Activated naive CD8-positive, alpha-beta T cell treated with anti-CD3 and anti-CD28 coated beads, Interleukin-2, amount 50 U/mL, for 24 hours (primary cell): ENCODE data around the gene GNAZ.
A peak's percentile ranks its signal among the peaks of the same experiment; 100 is the strongest.

Experiments
- ATAC-seq: fragments of 150-1000 bp; cut with Tn5 transposase; one replicate; pipeline ENCODE4 v1.10.0; 2021
- DNase-seq: peaks from one replicate; pipeline ENCODE4 v3.0.0; 2021
- H3K27ac Mint-ChIP-seq: one replicate; pipeline ENCODE4 v1.8.0; 2021; ENCODE audit warnings: mild to moderate bottlenecking, mixed read lengths
- H3K27me3 Mint-ChIP-seq: one replicate; pipeline ENCODE4 v1.8.0; 2021; ENCODE audit warnings: mixed read lengths
- H3K36me3 Mint-ChIP-seq: one replicate; pipeline ENCODE4 v1.8.0; 2021; ENCODE audit warnings: low read depth, mixed read lengths
- H3K4me1 Mint-ChIP-seq: one replicate; pipeline ENCODE4 v1.8.0; 2021; ENCODE audit warnings: mixed read lengths
- H3K4me3 Mint-ChIP-seq: one replicate; pipeline ENCODE4 v1.8.0; 2021; ENCODE audit warnings: mild to moderate bottlenecking, moderate library complexity, mixed read lengths
- H3K9me3 Mint-ChIP-seq: one replicate; pipeline ENCODE4 v1.8.0; 2021; ENCODE audit warnings: mixed read lengths

Gene GNAZ

DNA sequence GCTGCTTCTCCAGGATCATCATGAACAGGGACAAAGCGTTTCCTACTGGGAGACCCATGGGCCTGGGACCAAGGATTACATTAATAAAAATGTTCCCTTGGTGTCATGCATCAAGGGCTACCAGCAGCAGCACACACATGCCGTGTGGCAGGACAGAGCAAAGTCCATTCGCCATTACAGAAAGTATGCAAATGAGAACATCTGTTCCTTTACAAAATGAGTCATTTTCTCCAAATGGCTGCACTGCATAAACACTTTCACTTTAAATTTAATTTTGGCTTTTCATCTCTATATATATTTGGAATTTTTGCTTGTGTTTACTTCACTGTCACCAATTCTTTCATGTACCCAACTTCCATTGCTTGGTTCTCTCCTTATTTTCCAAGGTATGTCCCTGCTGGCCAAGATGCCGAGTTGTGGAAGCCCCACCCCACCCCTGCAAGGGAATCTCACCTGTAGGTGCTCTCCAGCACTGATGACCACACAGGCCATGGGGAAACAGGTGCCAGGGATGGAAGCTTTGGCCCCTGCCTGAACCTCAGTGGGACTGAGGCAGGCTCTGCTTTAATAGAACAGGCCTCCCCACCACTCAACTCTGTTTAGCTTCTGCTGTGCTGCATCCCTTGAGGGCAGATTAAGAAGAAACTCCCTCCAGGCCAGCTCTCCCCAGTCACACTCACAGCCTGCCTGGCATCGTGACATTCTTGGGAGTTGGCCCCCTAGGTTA, 15.6 kb upstream of the GNAZ start:
- no peak for DNase-seq
- no peaks in the 10 kb centered on the region for H3K36me3 Mint-ChIP-seq
- H3K27me3 Mint-ChIP-seq: peaks cover 14% of the 10 kb centered on the region
- peaks cover 8% of the 10 kb centered on the region for H3K4me1 Mint-ChIP-seq
- peak; percentile 43 for ATAC-seq
- no peak overlapping the region for H3K27ac Mint-ChIP-seq
- H3K4me3 Mint-ChIP-seq: no peak overlapping the region
- peaks cover 8% of the 10 kb centered on the region for H3K9me3 Mint-ChIP-seq

DNA sequence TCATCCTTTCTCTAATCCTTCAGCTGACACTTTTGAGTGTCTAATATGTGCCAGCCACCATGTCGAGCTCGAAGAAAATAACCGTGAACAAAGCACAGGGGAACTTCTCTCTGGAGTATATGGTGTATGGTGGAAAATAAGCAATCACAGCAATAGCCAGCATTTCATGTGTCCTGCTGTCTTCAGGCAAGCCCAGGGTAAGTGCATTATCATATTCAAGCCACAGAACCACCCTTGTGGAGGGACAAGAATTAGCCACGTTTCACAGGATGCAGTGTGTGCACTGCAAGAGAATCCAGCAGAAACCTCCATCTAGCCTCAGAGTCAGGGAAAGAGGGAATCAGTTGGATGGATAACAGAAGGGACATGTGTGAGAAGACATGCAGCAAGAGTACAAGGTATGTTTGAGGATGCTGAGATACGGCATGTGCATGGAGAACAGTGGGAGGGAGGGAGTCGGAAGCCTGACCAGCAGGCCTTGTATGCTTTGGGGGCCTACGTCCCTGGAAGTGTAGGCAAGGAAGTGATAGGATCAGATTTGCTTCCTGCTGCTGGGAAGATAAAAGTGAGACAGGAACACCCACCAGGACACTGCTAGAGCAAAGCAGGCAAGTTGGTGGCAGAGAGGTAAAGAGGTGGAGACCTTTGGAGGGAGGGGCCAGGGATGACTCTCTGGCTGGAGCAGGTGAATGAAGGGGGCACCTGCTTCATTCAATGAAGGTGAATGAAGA, 14.7 kb upstream of the GNAZ start:
- Mint-ChIP-seq H3K36me3 (no peaks in the 10 kb centered on the region), H3K4me3 (no peak overlapping the region), H3K27me3 (peaks cover 9% of the 10 kb centered on the region), H3K27ac (no peak overlapping the region), H3K9me3 (peaks cover 8% of the 10 kb centered on the region), H3K4me1 (peaks cover 8% of the 10 kb centered on the region)
- DNase-seq (no peak), ATAC-seq (no peak)

DNA sequence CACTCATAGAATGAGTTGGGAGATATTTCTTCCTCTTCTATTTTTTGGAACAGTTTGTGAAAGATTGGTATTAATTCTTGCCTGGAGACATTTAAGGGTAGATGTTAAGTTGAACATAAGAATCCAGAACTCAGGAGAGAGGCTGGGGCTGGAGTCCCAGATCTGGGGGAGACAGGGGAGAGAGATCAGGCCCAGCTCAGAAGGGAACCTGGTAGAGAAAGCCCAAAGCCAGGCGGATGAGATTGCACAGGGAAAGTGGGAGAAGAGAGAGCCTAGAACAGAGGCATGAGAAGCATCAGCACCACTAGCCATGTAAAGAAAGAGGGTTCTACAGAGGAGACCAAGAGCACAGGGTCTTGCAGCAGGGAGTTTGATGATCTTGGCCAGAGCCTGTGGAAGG, 13.0 kb upstream of the GNAZ start:
- H3K27me3 Mint-ChIP-seq: no peaks in the 10 kb centered on the region
- H3K9me3 Mint-ChIP-seq: peaks cover 8% of the 10 kb centered on the region
- H3K4me1 Mint-ChIP-seq: peaks cover 8% of the 10 kb centered on the region
- no peak for ATAC-seq
- H3K36me3 Mint-ChIP-seq: no peaks in the 10 kb centered on the region
- no peak overlapping the region for H3K27ac Mint-ChIP-seq
- DNase-seq: no peak
- H3K4me3 Mint-ChIP-seq: no peak overlapping the region

DNA sequence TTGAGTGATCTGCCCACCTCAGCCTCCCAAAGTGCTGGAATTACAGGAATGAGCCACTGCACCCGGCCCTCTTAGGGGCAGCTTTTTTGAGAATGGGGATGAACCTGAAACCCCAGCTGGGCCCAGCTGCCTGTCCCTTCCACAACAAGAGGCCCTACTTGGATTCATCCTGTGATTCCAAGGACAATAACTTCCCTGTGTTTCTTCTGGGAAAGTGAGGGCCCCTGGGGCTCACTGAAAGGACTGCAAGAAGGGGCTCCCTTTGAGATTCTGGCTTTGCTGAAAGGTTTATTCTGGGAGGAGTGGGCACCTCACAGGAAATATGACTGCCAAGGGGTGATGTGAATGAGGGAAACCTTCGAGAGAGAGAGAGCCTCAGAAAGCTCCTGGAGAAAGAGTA, 12.3 kb upstream of the GNAZ start:
- ATAC-seq: no peak
- Mint-ChIP-seq H3K27ac (no peak overlapping the region), H3K4me1 (peaks cover 8% of the 10 kb centered on the region), H3K36me3 (no peaks in the 10 kb centered on the region), H3K9me3 (peaks cover 8% of the 10 kb centered on the region), H3K27me3 (no peaks in the 10 kb centered on the region), H3K4me3 (no peak overlapping the region)
- DNase-seq: no peak

GRCh38 chr22:23058481-23059283, 11.6 kb upstream of the GNAZ start:
- no peaks in the 10 kb centered on the region for H3K27me3 Mint-ChIP-seq
- ATAC-seq (no peak), DNase-seq (no peak)
- peaks cover 8% of the 10 kb centered on the region for H3K4me1 Mint-ChIP-seq
- H3K4me3 Mint-ChIP-seq: no peak overlapping the region
- H3K36me3 Mint-ChIP-seq: no peaks in the 10 kb centered on the region
- H3K9me3 Mint-ChIP-seq: peaks cover 8% of the 10 kb centered on the region
- H3K27ac Mint-ChIP-seq: no peak overlapping the region

GRCh38 chr22:23059284-23059948, 10.9 kb upstream of the GNAZ start:
- no peak for ATAC-seq
- no peak for DNase-seq
- no peak overlapping the region for H3K4me3 Mint-ChIP-seq
- no peak overlapping the region for H3K27ac Mint-ChIP-seq
- H3K4me1 Mint-ChIP-seq: peaks cover 6% of the 10 kb centered on the region
- no peaks in the 10 kb centered on the region for H3K27me3 Mint-ChIP-seq
- peaks cover 8% of the 10 kb centered on the region for H3K9me3 Mint-ChIP-seq
- H3K36me3 Mint-ChIP-seq: no peaks in the 10 kb centered on the region

GRCh38 chr22:23060612-23061400, 9.5 kb upstream of the GNAZ start:
- Mint-ChIP-seq H3K27ac (no peak overlapping the region), H3K9me3 (peaks cover 8% of the 10 kb centered on the region), H3K4me3 (no peak overlapping the region), H3K27me3 (no peaks in the 10 kb centered on the region), H3K4me1 (no peaks in the 10 kb centered on the region), H3K36me3 (no peaks in the 10 kb centered on the region)
- DNase-seq: no peak
- ATAC-seq: no peak

GRCh38 chr22:23061471-23062280, 8.6 kb upstream of the GNAZ start:
- H3K4me1 Mint-ChIP-seq: no peaks in the 10 kb centered on the region
- DNase-seq (no peak), ATAC-seq (no peak)
- no peaks in the 10 kb centered on the region for H3K27me3 Mint-ChIP-seq
- no peak overlapping the region for H3K4me3 Mint-ChIP-seq
- no peak overlapping the region for H3K27ac Mint-ChIP-seq
- no peaks in the 10 kb centered on the region for H3K36me3 Mint-ChIP-seq
- peaks cover 8% of the 10 kb centered on the region for H3K9me3 Mint-ChIP-seq

DNA sequence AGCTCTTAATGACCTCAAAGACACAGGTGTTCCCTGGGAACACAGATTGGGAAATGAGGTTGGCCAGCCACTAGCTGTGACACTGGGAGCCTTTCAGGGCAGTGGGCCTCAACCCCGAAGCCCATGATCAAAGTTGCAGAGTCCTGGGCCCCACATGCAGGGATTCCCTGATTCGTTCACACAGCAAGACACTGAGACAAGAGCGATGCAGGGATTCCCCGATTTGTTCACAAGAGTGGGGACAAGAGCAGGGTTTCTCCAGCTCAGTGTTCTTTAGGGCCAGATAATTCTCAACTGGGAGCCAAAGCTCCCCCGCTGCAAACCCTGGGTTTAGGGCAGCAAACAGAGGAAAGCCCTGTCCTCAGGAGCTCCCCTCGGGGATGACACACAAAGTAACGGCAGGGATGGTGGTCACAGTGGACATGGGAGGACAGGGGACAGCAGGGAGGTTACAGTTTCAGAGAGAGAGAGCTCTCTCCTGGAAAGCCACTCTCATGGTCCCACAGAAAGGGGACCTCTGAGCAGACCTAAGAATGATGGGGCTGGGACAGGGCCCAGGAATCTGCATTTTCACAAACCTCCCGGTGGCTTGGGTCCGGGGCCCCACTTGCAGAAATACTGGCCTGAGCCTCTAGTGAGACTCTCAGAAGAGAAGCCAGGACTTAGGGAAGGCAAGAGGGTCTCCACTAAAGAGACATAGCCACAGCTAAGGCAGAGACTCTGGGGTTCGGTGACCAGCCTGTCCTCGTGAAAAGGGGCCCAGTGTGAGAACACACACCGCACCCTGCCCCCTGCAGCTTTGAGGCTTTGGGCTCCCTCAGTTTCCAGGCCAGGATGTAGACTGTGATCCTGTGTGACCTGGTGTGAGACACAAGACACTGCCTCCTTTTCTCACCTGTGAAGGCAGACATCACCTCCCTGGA, 7.4 kb upstream of the GNAZ start:
- ATAC-seq (no peak), DNase-seq (no peak)
- Mint-ChIP-seq H3K27me3 (no peaks in the 10 kb centered on the region), H3K36me3 (no peaks in the 10 kb centered on the region), H3K9me3 (no peaks in the 10 kb centered on the region), H3K4me3 (no peak overlapping the region), H3K27ac (no peak overlapping the region), H3K4me1 (peaks cover 3% of the 10 kb centered on the region)

GRCh38 chr22:23063539-23064380, 6.6 kb upstream of the GNAZ start:
- DNase-seq: no peak
- no peaks in the 10 kb centered on the region for H3K36me3 Mint-ChIP-seq

GRCh38 chr22:23064381-23065068, 5.8 kb upstream of the GNAZ start:
- Mint-ChIP-seq H3K27ac (no peak overlapping the region), H3K9me3 (no peaks in the 10 kb centered on the region), H3K27me3 (no peaks in the 10 kb centered on the region), H3K4me1 (peaks cover 5% of the 10 kb centered on the region), H3K4me3 (no peak overlapping the region), H3K36me3 (no peaks in the 10 kb centered on the region)
- DNase-seq (no peak), ATAC-seq (no peak)

More at GRCh38 chr22:23063539-23064380, 6.6 kb upstream of the GNAZ start:
- no peaks in the 10 kb centered on the region for H3K9me3 Mint-ChIP-seq
- H3K4me3 Mint-ChIP-seq: no peak overlapping the region
- H3K4me1 Mint-ChIP-seq: peaks cover 4% of the 10 kb centered on the region
- no peaks in the 10 kb centered on the region for H3K27me3 Mint-ChIP-seq
- H3K27ac Mint-ChIP-seq: no peak overlapping the region
- ATAC-seq: no peak
